ENCODE data around the gene LRP1-AS.

The LRP1-AS gene

GRCh38 chr12:57160741-57161140, 13.3 kb upstream of the LRP1-AS start:
- Histone ChIP-seq H3K4me2 (ENCODE audit: low read length, poor library complexity, severe bottlenecking) (no peak overlapping the region), H3K9ac (ENCODE audit: low read length) (peak overlapping the region; percentile 70), H3K4ac (ENCODE audit: low read depth in 1 of 2, low read length in 2 of 2) (no peak overlapping the region), H2AK5ac (ENCODE audit: low read length, severe bottlenecking) (no peak overlapping the region), H3K27me3 (ENCODE audit: control insufficient read depth in 1 of 2, insufficient read depth in 1 of 2, low read length in 2 of 2) (no peaks in the 10 kb centered on the region), H3K23ac (ENCODE audit: low read length in 2 of 2) (no peak overlapping the region), H3K27ac (ENCODE audit: low read length, poor library complexity, severe bottlenecking) (no peak overlapping the region), H4K91ac (ENCODE audit: low read length) (no peak overlapping the region), H2BK12ac (ENCODE audit: low read length in 2 of 2) (no peak overlapping the region), H3K4me1 (ENCODE audit: control insufficient read depth, insufficient read depth, low read depth, low read length) (peaks cover 8% of the 10 kb centered on the region), H2BK15ac (ENCODE audit: low read depth, poor library complexity, severe bottlenecking) (no peak overlapping the region), H3K79me1 (replicated peaks; ENCODE audit: low read length, poor library complexity, severe bottlenecking) (peaks cover 29% of the 10 kb centered on the region), H3K4me3 (ENCODE audit: insufficient read depth in 1 of 2, low read depth in 1 of 2, low read length in 2 of 2) (no peak overlapping the region), H3K36me3 (ENCODE audit: control insufficient read depth in 1 of 2, insufficient read depth in 2 of 2, low read depth in 1 of 2, low read length in 2 of 2) (peaks cover 86 to 100% of the 10 kb centered on the region in 2 experiments), H4K8ac (ENCODE audit: low read length) (peak overlapping the region; percentile 42), H3K9me3 (ENCODE audit: control insufficient read depth, low read length) (no peaks in the 10 kb centered on the region), H2AFZ (ENCODE audit: low read depth, low read length) (no peak overlapping the region), H3K14ac (ENCODE audit: low read length in 2 of 2) (no peak overlapping the region), H2BK120ac (ENCODE audit: low read depth, low read length) (no peak overlapping the region), H3K18ac (ENCODE audit: low read depth in 1 of 2, low read length in 2 of 2) (no peak overlapping the region), H2BK5ac (ENCODE audit: low read depth, low read length, poor library complexity, severe bottlenecking) (no peak overlapping the region)
- 97% methylated on average over 14 of the region's 14 CpGs for whole genome bisulfite sequencing
- no peak for DNase-seq

- Histone ChIP-seq H2AFZ (ENCODE audit: low read depth, low read length) (no peak overlapping the region), H3K27me3 (ENCODE audit: control insufficient read depth in 1 of 2, insufficient read depth in 1 of 2, low read length in 2 of 2) (no peaks in the 10 kb centered on the region), H3K18ac (ENCODE audit: low read depth in 1 of 2, low read length in 2 of 2) (no peak overlapping the region), H3K27ac (ENCODE audit: low read length, poor library complexity, severe bottlenecking) (no peak overlapping the region), H4K8ac (ENCODE audit: low read length) (no peak overlapping the region), H3K4me3 (ENCODE audit: insufficient read depth in 1 of 2, low read depth in 1 of 2, low read length in 2 of 2) (no peak overlapping the region), H2BK120ac (ENCODE audit: low read depth, low read length) (no peak overlapping the region), H3K23ac (ENCODE audit: low read length in 2 of 2) (no peak overlapping the region), H2BK12ac (ENCODE audit: low read length in 2 of 2) (no peak overlapping the region), H2BK5ac (ENCODE audit: low read depth, low read length, poor library complexity, severe bottlenecking) (no peak overlapping the region), H3K9ac (ENCODE audit: low read length) (peak overlapping the region; percentile 70), H3K4me1 (ENCODE audit: control insufficient read depth, insufficient read depth, low read depth, low read length) (peaks cover 4% of the 10 kb centered on the region), H2BK15ac (ENCODE audit: low read depth, poor library complexity, severe bottlenecking) (no peak overlapping the region), H3K79me1 (replicated peaks; ENCODE audit: low read length, poor library complexity, severe bottlenecking) (peaks cover 31% of the 10 kb centered on the region), H3K4me2 (ENCODE audit: low read length, poor library complexity, severe bottlenecking) (no peak overlapping the region), H3K36me3 (ENCODE audit: control insufficient read depth in 1 of 2, insufficient read depth in 2 of 2, low read depth in 1 of 2, low read length in 2 of 2) (peaks cover 88 to 100% of the 10 kb centered on the region in 2 experiments), H2AK5ac (ENCODE audit: low read length, severe bottlenecking) (no peak overlapping the region), H3K4ac (ENCODE audit: low read depth in 1 of 2, low read length in 2 of 2) (no peak overlapping the region), H3K9me3 (ENCODE audit: control insufficient read depth, low read length) (no peaks in the 10 kb centered on the region), H4K91ac (ENCODE audit: low read length) (no peak overlapping the region), H3K14ac (ENCODE audit: low read length in 2 of 2) (no peak overlapping the region)
- DNase-seq = no peak
- 93% methylated on average over 3 of the region's 4 CpGs for WGBS
Measured at GRCh38 chr12:57160040-57160439, 12.6 kb upstream of the LRP1-AS start.

GRCh38 chr12:57159311-57159710, 11.9 kb upstream of the LRP1-AS start:
- Histone ChIP-seq H4K91ac (ENCODE audit: low read length) (no peak overlapping the region), H3K4me3 (ENCODE audit: insufficient read depth in 1 of 2, low read depth in 1 of 2, low read length in 2 of 2) (no peak overlapping the region), H3K27me3 (ENCODE audit: control insufficient read depth in 1 of 2, insufficient read depth in 1 of 2, low read length in 2 of 2) (no peaks in the 10 kb centered on the region), H3K4me2 (ENCODE audit: low read length, poor library complexity, severe bottlenecking) (no peak overlapping the region), H3K4me1 (ENCODE audit: control insufficient read depth, insufficient read depth, low read depth, low read length) (no peaks in the 10 kb centered on the region), H3K9ac (ENCODE audit: low read length) (peak overlapping the region; percentile 70), H2BK12ac (ENCODE audit: low read length in 2 of 2) (no peak overlapping the region), H2BK120ac (ENCODE audit: low read depth, low read length) (no peak overlapping the region), H3K4ac (ENCODE audit: low read depth in 1 of 2, low read length in 2 of 2) (no peak overlapping the region), H3K14ac (ENCODE audit: low read length in 2 of 2) (no peak overlapping the region), H2BK15ac (ENCODE audit: low read depth, poor library complexity, severe bottlenecking) (no peak overlapping the region), H3K36me3 (ENCODE audit: control insufficient read depth in 1 of 2, insufficient read depth in 2 of 2, low read depth in 1 of 2, low read length in 2 of 2) (peaks cover 90 to 100% of the 10 kb centered on the region in 2 experiments), H3K79me1 (replicated peaks; ENCODE audit: low read length, poor library complexity, severe bottlenecking) (peaks cover 37% of the 10 kb centered on the region), H4K8ac (ENCODE audit: low read length) (no peak overlapping the region), H2AFZ (ENCODE audit: low read depth, low read length) (no peak overlapping the region), H2BK5ac (ENCODE audit: low read depth, low read length, poor library complexity, severe bottlenecking) (no peak overlapping the region), H3K18ac (ENCODE audit: low read depth in 1 of 2, low read length in 2 of 2) (no peak overlapping the region), H3K27ac (ENCODE audit: low read length, poor library complexity, severe bottlenecking) (no peak overlapping the region), H2AK5ac (ENCODE audit: low read length, severe bottlenecking) (no peak overlapping the region), H3K9me3 (ENCODE audit: control insufficient read depth, low read length) (no peaks in the 10 kb centered on the region), H3K23ac (ENCODE audit: low read length in 2 of 2) (no peak overlapping the region)
- 97% methylated on average over 4 of the region's 4 CpGs for WGBS
- no peak for DNase-seq

GRCh38 chr12:57158665-57159064, 11.2 kb upstream of the LRP1-AS start:
- peak overlapping the region; percentile 70 for H3K9ac ChIP-seq (ENCODE audit: low read length)
- no peak overlapping the region for H3K23ac ChIP-seq (ENCODE audit: low read length in 2 of 2)
- H2AFZ ChIP-seq (ENCODE audit: low read depth, low read length) = no peak overlapping the region
- no peak overlapping the region for H3K14ac ChIP-seq (ENCODE audit: low read length in 2 of 2)
- H3K27ac ChIP-seq (ENCODE audit: low read length, poor library complexity, severe bottlenecking) = no peak overlapping the region
- no peak overlapping the region for H2BK5ac ChIP-seq (ENCODE audit: low read depth, low read length, poor library complexity, severe bottlenecking)
- H3K36me3 ChIP-seq (ENCODE audit: control insufficient read depth in 1 of 2, insufficient read depth in 2 of 2, low read depth in 1 of 2, low read length in 2 of 2) = peaks cover 92 to 100% of the 10 kb centered on the region in 2 experiments
- no peak overlapping the region for H3K4me2 ChIP-seq (ENCODE audit: low read length, poor library complexity, severe bottlenecking)
- H4K8ac ChIP-seq (ENCODE audit: low read length) = no peak overlapping the region
- no peak overlapping the region for H2BK12ac ChIP-seq (ENCODE audit: low read length in 2 of 2)
- H2BK120ac ChIP-seq (ENCODE audit: low read depth, low read length) = no peak overlapping the region
- peaks cover 42% of the 10 kb centered on the region for H3K79me1 ChIP-seq (replicated peaks; ENCODE audit: low read length, poor library complexity, severe bottlenecking)
- no peak overlapping the region for H3K4me3 ChIP-seq (ENCODE audit: insufficient read depth in 1 of 2, low read depth in 1 of 2, low read length in 2 of 2)
- DNase-seq = no peak
- no peak overlapping the region for H2BK15ac ChIP-seq (ENCODE audit: low read depth, poor library complexity, severe bottlenecking)
- no peak overlapping the region for H3K18ac ChIP-seq (ENCODE audit: low read depth in 1 of 2, low read length in 2 of 2)
- H2AK5ac ChIP-seq (ENCODE audit: low read length, severe bottlenecking) = no peak overlapping the region
- no peak overlapping the region for H3K4ac ChIP-seq (ENCODE audit: low read depth in 1 of 2, low read length in 2 of 2)
- no peaks in the 10 kb centered on the region for H3K4me1 ChIP-seq (ENCODE audit: control insufficient read depth, insufficient read depth, low read depth, low read length)
- no peak overlapping the region for H4K91ac ChIP-seq (ENCODE audit: low read length)
- WGBS = 98% methylated on average over 4 of the region's 4 CpGs
- H3K27me3 ChIP-seq (ENCODE audit: control insufficient read depth in 1 of 2, insufficient read depth in 1 of 2, low read length in 2 of 2) = no peaks in the 10 kb centered on the region
- no peaks in the 10 kb centered on the region for H3K9me3 ChIP-seq (ENCODE audit: control insufficient read depth, low read length)

Data from mesenchymal stem cell (in vitro differentiated cells and primary cell).